SK-N-SH treated with all-trans-retinoic acid at 6 μM for 48 hours (cell line): ENCODE results near the gene CHST15.

ENCODE experiments used
- ATAC-seq: fragments of 200-7000 bp; cut with Tn5 transposase; 3 replicates; pipeline ENCODE4 v1.9.1; 2020; ENCODE audit warnings: mild to moderate bottlenecking, moderate library complexity
- ARNTL ChIP-seq: fragments of 450-650 bp; formaldehyde crosslinking; IDR thresholded peaks from 2 replicates; pipeline ENCODE4 v1.5.0; 2020; ENCODE audit warnings: low read depth, mild to moderate bottlenecking, moderate library complexity, borderline replicate concordance
- BACH2 ChIP-seq: fragments of 250-450 bp; sonication (Bioruptor Pico); IDR thresholded peaks from 2 replicates; pipeline ENCODE4 v1.9.0; 2021; ENCODE audit warnings: mild to moderate bottlenecking, borderline replicate concordance
- ESRRG ChIP-seq: fragments of 250-450 bp; sonication (Bioruptor Pico); IDR thresholded peaks from 2 replicates; pipeline ENCODE4 v1.6.1; 2021; ENCODE audit warnings: mild to moderate bottlenecking
- GLIS3 ChIP-seq: fragments of 250-450 bp; sonication (Bioruptor Pico); IDR thresholded peaks from 2 replicates; pipeline ENCODE4 v1.5.0; 2020; ENCODE audit warnings: mild to moderate bottlenecking, moderate library complexity
- ISL1 ChIP-seq: fragments of 250-450 bp; sonication (Bioruptor Pico); IDR thresholded peaks from 2 replicates; pipeline ENCODE4 v2.1.2; 2022; ENCODE audit warnings: mild to moderate bottlenecking, moderate library complexity
- OSR1 ChIP-seq: fragments of 250-450 bp; sonication (Bioruptor Pico); IDR thresholded peaks from 2 replicates; pipeline ENCODE4 v1.8.0; 2022; ENCODE audit warnings: moderate library complexity, mild to moderate bottlenecking, inconsistent platforms
- SNAI2 ChIP-seq: fragments of 250-450 bp; sonication (Bioruptor Pico); IDR thresholded peaks from 2 replicates; pipeline ENCODE4 v1.5.0; 2020; ENCODE audit warnings: mild to moderate bottlenecking, moderate library complexity
- TCF4 ChIP-seq: fragments of 250-450 bp; sonication (Bioruptor Pico); IDR thresholded peaks from 2 replicates; pipeline ENCODE4 v1.8.0; 2021; ENCODE audit warnings: mild to moderate bottlenecking, moderate library complexity, borderline replicate concordance
- TOX ChIP-seq: fragments of 250-450 bp; sonication (Bioruptor Pico); IDR thresholded peaks from 2 replicates; pipeline ENCODE4 v1.8.0; 2021; ENCODE audit warnings: mild to moderate bottlenecking, moderate library complexity, borderline replicate concordance
- TSHZ2 ChIP-seq: fragments of 250-450 bp; sonication (Bioruptor Pico); IDR thresholded peaks from 2 replicates; pipeline ENCODE4 v1.5.0; 2020; ENCODE audit warnings: mild to moderate bottlenecking, moderate library complexity
- ZC3H10 ChIP-seq: fragments of 250-450 bp; sonication (Bioruptor Pico); IDR thresholded peaks from 2 replicates; pipeline ENCODE4 v1.5.1; 2021; ENCODE audit warnings: mild to moderate bottlenecking, moderate library complexity
- ZFP3 ChIP-seq: fragments of 250-450 bp; sonication (Bioruptor Pico); IDR thresholded peaks from 2 replicates; pipeline ENCODE4 v1.5.0; 2020; ENCODE audit warnings: mild to moderate bottlenecking, moderate library complexity
- ZFP30 ChIP-seq: fragments of 450-650 bp; formaldehyde crosslinking; IDR thresholded peaks from 2 replicates; pipeline ENCODE4 v1.5.0; 2022; ENCODE audit warnings: mild to moderate bottlenecking, moderate library complexity
- ZNF565 ChIP-seq: fragments of 450-650 bp; formaldehyde crosslinking; conservative IDR thresholded peaks from 2 replicates; pipeline ENCODE4 v1.5.0; 2020; ENCODE audit warnings: low read depth, mild to moderate bottlenecking, moderate library complexity
- ZNF70 ChIP-seq: fragments of 450-650 bp; formaldehyde crosslinking; IDR thresholded peaks from 2 replicates; pipeline ENCODE4 v1.5.0; 2020; ENCODE audit warnings: mild to moderate bottlenecking, moderate library complexity
- ZNF8 ChIP-seq: fragments of 450-650 bp; formaldehyde crosslinking; IDR thresholded peaks from 2 replicates; pipeline ENCODE4 v1.5.0; 2020; ENCODE audit warnings: mild to moderate bottlenecking, moderate library complexity
- TF ChIP-seq, protein P1 (sequence below): fragments of 250-450 bp; sonication (Bioruptor Pico); IDR thresholded peaks from 2 replicates; pipeline ENCODE4 v1.8.0; 2020; ENCODE audit warnings: mild to moderate bottlenecking, moderate library complexity, borderline replicate concordance
- TF ChIP-seq, protein P2 (sequence below): fragments of 250-450 bp; sonication (Bioruptor Pico); IDR thresholded peaks from 2 replicates; pipeline ENCODE4 v1.5.1; 2020; ENCODE audit warnings: low read depth, mild to moderate bottlenecking, moderate library complexity
- TF ChIP-seq, protein P3 (sequence below): fragments of 250-450 bp; sonication (Bioruptor Pico); IDR thresholded peaks from 2 replicates; pipeline ENCODE4 v1.5.1; 2021; ENCODE audit warnings: mild to moderate bottlenecking, moderate library complexity

CHST15 gene

GRCh38 chr10:124041675-124042445, 51.5 kb downstream of the CHST15 start:
- no peak for ATAC-seq
- 0 out of 2 replicates have a peak, but pooled peaks have one; percentile 15 for TF ChIP-seq ISL1 (CRISPR knock-in tag)
- TF ChIP-seq, protein P1, sequence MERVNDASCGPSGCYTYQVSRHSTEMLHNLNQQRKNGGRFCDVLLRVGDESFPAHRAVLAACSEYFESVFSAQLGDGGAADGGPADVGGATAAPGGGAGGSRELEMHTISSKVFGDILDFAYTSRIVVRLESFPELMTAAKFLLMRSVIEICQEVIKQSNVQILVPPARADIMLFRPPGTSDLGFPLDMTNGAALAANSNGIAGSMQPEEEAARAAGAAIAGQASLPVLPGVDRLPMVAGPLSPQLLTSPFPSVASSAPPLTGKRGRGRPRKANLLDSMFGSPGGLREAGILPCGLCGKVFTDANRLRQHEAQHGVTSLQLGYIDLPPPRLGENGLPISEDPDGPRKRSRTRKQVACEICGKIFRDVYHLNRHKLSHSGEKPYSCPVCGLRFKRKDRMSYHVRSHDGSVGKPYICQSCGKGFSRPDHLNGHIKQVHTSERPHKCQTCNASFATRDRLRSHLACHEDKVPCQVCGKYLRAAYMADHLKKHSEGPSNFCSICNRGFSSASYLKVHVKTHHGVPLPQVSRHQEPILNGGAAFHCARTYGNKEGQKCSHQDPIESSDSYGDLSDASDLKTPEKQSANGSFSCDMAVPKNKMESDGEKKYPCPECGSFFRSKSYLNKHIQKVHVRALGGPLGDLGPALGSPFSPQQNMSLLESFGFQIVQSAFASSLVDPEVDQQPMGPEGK (CRISPR knock-in tag), result no peak
- TF ChIP-seq TOX (CRISPR knock-in tag), result no peak
- no peak for TF ChIP-seq ZNF70 (CRISPR knock-in tag)

- TF ChIP-seq ISL1 (CRISPR knock-in tag), result no peak
- TF ChIP-seq, protein P2, sequence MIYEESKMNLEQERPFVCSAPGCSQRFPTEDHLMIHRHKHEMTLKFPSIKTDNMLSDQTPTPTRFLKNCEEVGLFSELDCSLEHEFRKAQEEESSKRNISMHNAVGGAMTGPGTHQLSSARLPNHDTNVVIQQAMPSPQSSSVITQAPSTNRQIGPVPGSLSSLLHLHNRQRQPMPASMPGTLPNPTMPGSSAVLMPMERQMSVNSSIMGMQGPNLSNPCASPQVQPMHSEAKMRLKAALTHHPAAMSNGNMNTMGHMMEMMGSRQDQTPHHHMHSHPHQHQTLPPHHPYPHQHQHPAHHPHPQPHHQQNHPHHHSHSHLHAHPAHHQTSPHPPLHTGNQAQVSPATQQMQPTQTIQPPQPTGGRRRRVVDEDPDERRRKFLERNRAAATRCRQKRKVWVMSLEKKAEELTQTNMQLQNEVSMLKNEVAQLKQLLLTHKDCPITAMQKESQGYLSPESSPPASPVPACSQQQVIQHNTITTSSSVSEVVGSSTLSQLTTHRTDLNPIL (CRISPR knock-in tag), result no peak
- TF ChIP-seq ZNF70 (CRISPR knock-in tag), result no peak
- no peak for TF ChIP-seq ZNF565 (CRISPR knock-in tag)
- no peak for TF ChIP-seq BACH2 (CRISPR knock-in tag)
- TF ChIP-seq, protein P3, sequence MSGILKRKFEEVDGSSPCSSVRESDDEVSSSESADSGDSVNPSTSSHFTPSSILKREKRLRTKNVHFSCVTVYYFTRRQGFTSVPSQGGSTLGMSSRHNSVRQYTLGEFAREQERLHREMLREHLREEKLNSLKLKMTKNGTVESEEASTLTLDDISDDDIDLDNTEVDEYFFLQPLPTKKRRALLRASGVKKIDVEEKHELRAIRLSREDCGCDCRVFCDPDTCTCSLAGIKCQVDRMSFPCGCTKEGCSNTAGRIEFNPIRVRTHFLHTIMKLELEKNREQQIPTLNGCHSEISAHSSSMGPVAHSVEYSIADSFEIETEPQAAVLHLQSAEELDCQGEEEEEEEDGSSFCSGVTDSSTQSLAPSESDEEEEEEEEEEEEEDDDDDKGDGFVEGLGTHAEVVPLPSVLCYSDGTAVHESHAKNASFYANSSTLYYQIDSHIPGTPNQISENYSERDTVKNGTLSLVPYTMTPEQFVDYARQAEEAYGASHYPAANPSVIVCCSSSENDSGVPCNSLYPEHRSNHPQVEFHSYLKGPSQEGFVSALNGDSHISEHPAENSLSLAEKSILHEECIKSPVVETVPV (CRISPR knock-in tag), result no peak
- TF ChIP-seq GLIS3 (CRISPR knock-in tag), result no peak
- no peak for ATAC-seq
Measured at GRCh38 chr10:124040451-124041188, 52.8 kb downstream of the CHST15 start.

DNA sequence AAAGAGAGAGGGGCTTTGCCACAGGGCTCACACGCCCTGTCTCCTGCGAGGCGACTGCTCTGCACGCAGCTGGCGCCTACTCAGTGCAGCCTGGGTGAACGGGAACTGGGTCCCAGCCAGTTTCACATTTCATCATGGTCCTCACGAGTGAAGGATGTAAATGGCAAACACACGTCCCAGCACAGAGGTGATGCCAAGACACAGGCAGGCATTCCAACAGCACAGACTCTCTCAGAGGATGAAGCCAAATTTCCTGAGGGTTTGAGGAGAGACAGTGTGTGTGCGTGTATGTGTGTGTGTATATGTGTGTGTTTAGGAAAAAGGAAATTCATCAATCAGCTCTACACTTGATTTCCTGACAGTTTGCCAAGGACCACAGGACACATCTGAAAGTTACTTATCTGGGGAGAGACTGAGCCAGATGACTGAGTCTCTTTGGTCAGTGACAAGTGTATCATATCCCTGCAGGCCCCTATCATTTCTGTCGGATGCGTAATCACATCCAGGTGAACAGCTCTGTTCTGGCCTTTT, 53.9 kb downstream of the CHST15 start:
- ATAC-seq, result no peak
- no peak for TF ChIP-seq GLIS3 (CRISPR knock-in tag)
- no peak for TF ChIP-seq OSR1 (CRISPR knock-in tag)
- TF ChIP-seq, protein P2 (CRISPR knock-in tag), result no peak
- TF ChIP-seq ZC3H10 (CRISPR knock-in tag), result no peak
- no peak for TF ChIP-seq ZFP30 (CRISPR knock-in tag)
- no peak for TF ChIP-seq ZNF8 (CRISPR knock-in tag)
- TF ChIP-seq, protein P3 (CRISPR knock-in tag), result no peak
- no peak for TF ChIP-seq ZNF565 (CRISPR knock-in tag)

DNA sequence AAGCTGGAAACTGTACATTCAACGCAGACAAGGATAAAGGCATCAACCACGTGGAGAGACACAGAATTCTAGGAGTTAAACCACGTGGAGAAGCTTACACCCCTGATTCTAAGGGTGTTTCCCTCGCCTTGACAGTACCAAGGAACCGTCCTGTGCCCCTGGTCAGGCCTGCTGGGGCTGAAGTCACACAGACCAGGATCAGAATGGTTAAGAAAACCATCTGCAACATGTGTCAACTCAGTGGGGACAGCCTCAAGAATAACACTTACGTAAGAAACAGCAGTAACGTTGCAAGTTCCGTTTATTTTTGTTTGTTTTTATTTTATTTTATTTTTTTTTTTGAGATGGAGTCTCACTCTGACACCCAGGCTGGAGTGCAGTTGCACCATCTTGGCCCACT, 55.6 kb downstream of the CHST15 start:
- no peak for TF ChIP-seq ZC3H10 (CRISPR knock-in tag)
- TF ChIP-seq GLIS3 (CRISPR knock-in tag), result no peak
- no peak for TF ChIP-seq SNAI2 (CRISPR knock-in tag)
- TF ChIP-seq ESRRG (CRISPR knock-in tag), result no peak
- TF ChIP-seq ARNTL (CRISPR knock-in tag), result no peak
- TF ChIP-seq TCF4 (CRISPR knock-in tag), result no peak
- TF ChIP-seq TOX (CRISPR knock-in tag), result no peak
- TF ChIP-seq TSHZ2, result no peak
- no peak for TF ChIP-seq ZFP30 (CRISPR knock-in tag)
- TF ChIP-seq ZFP3 (CRISPR knock-in tag), result no peak
- no peak for ATAC-seq
